Daoy (cell line): ENCODE results near the gene ARCN1. TPM values are rescaled to one million over a fixed set of nuclear protein-coding genes. Genes with fewer than 3 reads are reported as not detected.

Source experiments
- DNase-seq: peaks from one replicate; pipeline ENCODE4 v3.0.0-alpha.2; 2015; ENCODE audit warnings: low read depth
- total RNA-seq: library from RNA; depleted of rRNA; stranded (reverse); fragments of >200 nt; shearing (Covaris generic); gene quantifications from 2 replicates; pipeline ENCODE4 v1.2.3, GENCODE V29; 2014

Gene ARCN1
- total RNA-seq, 1 experiment from 2014 or later, result 135 TPM

GRCh38 chr11:118621071-118621783 lies 49.0 kb downstream of the ARCN1 start:
- DNase-seq, result peak; percentile 96

- DNase-seq, result no peak
Observed at GRCh38 chr11:118621784-118622375, 49.7 kb downstream of the ARCN1 start.

GRCh38 chr11:118622376-118623268 lies 50.4 kb downstream of the ARCN1 start:
- peak; percentile 92 for DNase-seq

GRCh38 chr11:118623269-118623655 lies 51.1 kb downstream of the ARCN1 start:
- DNase-seq, result peak; percentile 68

GRCh38 chr11:118625036-118625690 lies 53.0 kb downstream of the ARCN1 start:
- no peak for DNase-seq

- peak; percentile 19 for DNase-seq
Observed at GRCh38 chr11:118625976-118626375, 53.8 kb downstream of the ARCN1 start.

GRCh38 chr11:118627566-118627965 lies 55.4 kb downstream of the ARCN1 start:
- DNase-seq, result no peak

GRCh38 chr11:118628031-118628430 lies 55.8 kb downstream of the ARCN1 start:
- DNase-seq, result no peak

GRCh38 chr11:118628432-118628831 lies 56.2 kb downstream of the ARCN1 start:
- no peak for DNase-seq

- DNase-seq, result no peak
Observed at GRCh38 chr11:118628861-118629549, 56.8 kb downstream of the ARCN1 start.

GRCh38 chr11:118629761-118630661 lies 57.8 kb downstream of the ARCN1 start:
- DNase-seq, result no peak

GRCh38 chr11:118631142-118631909 lies 59.1 kb downstream of the ARCN1 start:
- no peak for DNase-seq

- no peak for DNase-seq
Observed at GRCh38 chr11:118632577-118633318, 60.5 kb downstream of the ARCN1 start.

GRCh38 chr11:118633319-118633690 lies 61.1 kb downstream of the ARCN1 start:
- no peak for DNase-seq

GRCh38 chr11:118633979-118634378 lies 61.8 kb downstream of the ARCN1 start:
- no peak for DNase-seq

GRCh38 chr11:118634431-118635236 lies 62.4 kb downstream of the ARCN1 start:
- no peak for DNase-seq

- no peak for DNase-seq
Observed at GRCh38 chr11:118635237-118635591, 63.0 kb downstream of the ARCN1 start.

GRCh38 chr11:118635642-118636041 lies 63.4 kb downstream of the ARCN1 start:
- no peak for DNase-seq
